ENCODE measurements around the gene CSF1R. TPM values are rescaled to one million over a fixed set of nuclear protein-coding genes. Genes with fewer than 3 reads are reported as not detected.
"Not testable (repeated sequence)": the region's sequence is repeated elsewhere in the genome, so short reads cannot be mapped to it uniquely, and the experiment has no call there.

CSF1R gene
- total and polyA plus RNA-seq, 2 of the 4 experiments (the other 2 are of a cell fraction): 0.14 to 0.36 TPM

- H3K9me3 ChIP-seq (ENCODE audit: control insufficient read depth, insufficient read depth, low read length); H2BK15ac ChIP-seq (ENCODE audit: low read depth, low read length); BruUV-seq (replicated peaks); H3K36me3 ChIP-seq (ENCODE audit: control insufficient read depth, insufficient read depth, low read length); H3K23ac ChIP-seq (ENCODE audit: low read depth, low read length); CTCF ChIA-PET; H2AK9ac ChIP-seq (replicated peaks; ENCODE audit: low read depth, low read length, poor library complexity); H3K9me1 ChIP-seq (ENCODE audit: insufficient read depth, low read length); H3K79me1 ChIP-seq (ENCODE audit: low read depth in 1 of 2, low read length in 2 of 2); POLR2A ChIA-PET (ENCODE audit: unreplicated experiment); DNase-seq; H2BK20ac ChIP-seq (ENCODE audit: low read depth, low read length); H3K4me2 ChIP-seq (ENCODE audit: low read depth, low read length); H3K4me3 ChIP-seq (ENCODE audit: insufficient read depth, low read depth, low read length); H2BK120ac ChIP-seq (ENCODE audit: low read depth, low read length); H3K56ac ChIP-seq (ENCODE audit: extremely low read depth, insufficient read depth, low read length); H2BK5ac ChIP-seq (ENCODE audit: low read depth, low read length, poor library complexity, severe bottlenecking); H3K18ac ChIP-seq (ENCODE audit: low read depth, low read length); in situ Hi-C loops (cut with MboI; ENCODE audit: low sequenced_read_pairs); H2AK5ac ChIP-seq (ENCODE audit: low read depth, low read length); H2AFZ ChIP-seq (replicated peaks; ENCODE audit: low read length, poor library complexity); H3K9ac ChIP-seq (ENCODE audit: low read depth, low read length); dilution Hi-C loops (cut with HindIII; ENCODE audit: low sequenced_read_pairs, unreplicated experiment); H4K20me1 ChIP-seq (ENCODE audit: insufficient read depth, low read length); H4K91ac ChIP-seq (ENCODE audit: insufficient read depth, low read depth, low read length); H3K4ac ChIP-seq (ENCODE audit: low read depth, low read length); H3K4me1 ChIP-seq (ENCODE audit: control insufficient read depth, insufficient read depth, low read length); ATAC-seq (ENCODE audit: low read depth); H4K8ac ChIP-seq (ENCODE audit: low read depth in 2 of 2, low read length in 2 of 2); H3K14ac ChIP-seq (replicated peaks; ENCODE audit: low read depth, low read length); intact Hi-C loops (cut with micrococcal nuclease); H3K27ac ChIP-seq (ENCODE audit: insufficient read depth, low read length); H4K5ac ChIP-seq (ENCODE audit: low read depth, low read length): not testable (repeated sequence)
- WGBS, 2 experiments (ENCODE audit: extremely low coverage in 2 of 2, insufficient read length in 1 of 2): no CpG with 5 or more reads among the region's 6 CpGs
- H3K27me3 ChIP-seq (ENCODE audit: control insufficient read depth, insufficient read depth, low read length): peaks cover 30% of the 10 kb centered on the region
These were observed 1.6 kb downstream of the CSF1R start for GRCh38 chr5:150084754-150085153.
